Measurements from ENCODE around the gene CRB2.

CRB2 gene

DNA sequence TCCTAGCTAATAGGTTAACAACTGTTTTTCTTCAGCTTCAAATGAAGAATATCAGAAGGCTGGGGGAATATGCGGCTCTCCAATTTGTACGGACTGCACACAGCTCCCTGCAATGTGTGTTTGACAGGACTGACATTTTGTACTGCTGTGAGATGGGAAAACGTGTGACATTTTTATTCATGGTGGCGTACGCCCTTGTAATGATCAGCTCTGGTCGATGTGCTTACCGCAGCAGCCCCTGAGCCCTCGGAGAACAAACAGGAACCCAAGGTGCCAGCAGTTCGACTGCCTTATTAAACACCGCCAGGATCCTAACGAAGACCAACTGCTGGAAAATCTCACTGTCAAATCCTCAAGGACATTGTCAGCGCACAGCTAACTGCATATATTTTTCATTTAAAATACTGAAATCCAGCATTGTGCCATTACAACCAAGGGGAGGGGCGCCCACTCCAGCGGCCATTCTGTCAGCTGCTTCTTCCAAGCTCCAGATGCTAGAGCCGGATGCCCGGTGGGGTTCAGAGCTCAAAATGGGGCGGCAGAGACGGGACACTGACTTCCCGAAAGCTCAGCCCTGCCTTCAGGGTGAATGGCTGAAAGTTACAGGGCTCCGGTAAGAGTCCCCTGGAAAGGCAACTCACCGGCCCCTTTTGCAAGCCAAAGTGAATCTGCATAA, 66.8 kb downstream of the CRB2 start:
- no peak for DNase-seq (ENCODE audit: low spot score)

- no peak for DNase-seq (ENCODE audit: low spot score)
Observed at GRCh38 chr9:123423311-123423640, 67.3 kb downstream of the CRB2 start.

- no peak for DNase-seq (ENCODE audit: low spot score)
Observed at GRCh38 chr9:123424131-123424530, 68.1 kb downstream of the CRB2 start.

DNA sequence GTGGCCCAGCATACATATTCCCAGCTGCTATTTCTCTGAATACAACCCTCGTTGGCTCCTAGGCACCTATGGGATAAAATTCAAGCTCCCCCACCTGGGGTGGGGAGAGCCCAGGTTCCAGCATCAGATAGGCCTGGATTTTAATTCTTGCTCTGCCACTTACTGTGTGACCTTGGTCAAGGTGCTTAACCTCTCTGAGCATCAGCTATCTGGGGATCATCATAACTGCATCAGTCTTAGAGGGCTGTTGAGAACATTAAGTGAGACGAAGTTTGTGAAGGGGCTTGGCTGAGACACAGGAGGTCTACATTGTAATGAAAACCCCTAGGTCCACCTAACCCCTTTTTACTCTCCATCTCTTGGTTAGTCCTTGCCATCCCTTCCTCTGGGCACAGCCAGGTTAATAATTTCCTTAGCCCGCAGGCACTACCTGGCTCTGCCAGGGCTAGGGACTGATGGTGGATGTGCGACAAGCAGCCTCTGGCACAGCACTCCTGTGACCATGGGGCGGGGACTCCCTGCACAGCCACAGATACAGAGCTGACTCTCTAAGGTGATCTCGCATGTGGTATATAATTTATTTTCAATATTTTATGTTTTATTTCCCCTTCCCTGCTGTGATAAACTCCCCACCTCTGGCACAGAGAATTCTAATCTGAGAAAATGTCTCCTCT, 68.7 kb downstream of the CRB2 start:
- DNase-seq (ENCODE audit: low spot score): no peak

- no peak for DNase-seq (ENCODE audit: low spot score)
Observed at GRCh38 chr9:123425261-123425821, 69.3 kb downstream of the CRB2 start.

DNA sequence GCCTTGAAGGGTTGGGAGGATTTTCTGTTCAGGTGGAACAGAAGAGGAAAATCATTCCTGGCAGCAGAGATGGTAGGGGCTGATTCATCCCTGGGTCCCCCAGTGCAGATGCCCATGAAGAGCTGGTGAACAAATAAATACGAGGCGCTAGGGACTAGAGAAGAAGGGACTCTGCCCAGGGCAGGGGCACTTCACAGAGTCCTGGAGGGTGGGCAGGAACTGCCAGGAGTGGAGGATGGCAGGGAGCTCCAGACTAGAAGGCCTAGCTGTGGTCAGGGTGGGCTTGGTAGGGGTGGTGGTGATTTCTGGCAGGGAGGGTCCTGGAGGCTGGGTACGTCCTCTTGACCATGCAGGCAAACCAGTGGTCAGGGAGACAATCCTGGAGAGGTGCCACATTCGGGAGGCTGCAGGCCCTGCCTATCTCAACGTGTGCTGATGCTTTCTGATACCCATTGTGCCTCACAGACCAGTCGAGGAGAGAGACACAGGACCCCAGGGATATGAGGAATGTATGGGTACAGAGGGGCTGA, 69.9 kb downstream of the CRB2 start:
- DNase-seq (ENCODE audit: low spot score): no peak

DNA sequence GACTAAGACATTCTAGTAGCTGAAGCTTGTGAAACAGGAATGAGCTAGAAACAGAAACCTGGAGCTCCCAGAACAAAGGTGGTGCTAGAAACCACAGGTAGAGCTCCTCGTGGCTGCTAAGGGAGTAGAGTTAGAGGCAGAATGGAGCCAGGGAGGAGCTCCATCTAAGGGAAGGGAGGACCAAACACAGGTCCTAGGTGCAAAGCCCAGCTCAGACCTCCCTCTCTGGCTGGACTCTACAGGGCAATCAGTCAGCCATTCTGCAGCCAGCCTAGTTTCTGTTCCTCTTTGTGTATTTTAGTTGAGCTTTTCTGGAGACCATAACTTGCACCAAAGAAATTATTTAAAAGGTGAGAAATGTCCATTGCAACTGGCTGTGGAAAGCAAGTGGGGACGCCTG, 70.4 kb downstream of the CRB2 start:
- DNase-seq (ENCODE audit: low spot score): no peak
